ENCODE results near the gene UBQLN4. TPM values are rescaled to one million over a fixed set of nuclear protein-coding genes. Genes with fewer than 3 reads are reported as not detected.

Gene UBQLN4
- total RNA-seq, 1 experiment from 2014 or later, result 37.3 TPM

DNA sequence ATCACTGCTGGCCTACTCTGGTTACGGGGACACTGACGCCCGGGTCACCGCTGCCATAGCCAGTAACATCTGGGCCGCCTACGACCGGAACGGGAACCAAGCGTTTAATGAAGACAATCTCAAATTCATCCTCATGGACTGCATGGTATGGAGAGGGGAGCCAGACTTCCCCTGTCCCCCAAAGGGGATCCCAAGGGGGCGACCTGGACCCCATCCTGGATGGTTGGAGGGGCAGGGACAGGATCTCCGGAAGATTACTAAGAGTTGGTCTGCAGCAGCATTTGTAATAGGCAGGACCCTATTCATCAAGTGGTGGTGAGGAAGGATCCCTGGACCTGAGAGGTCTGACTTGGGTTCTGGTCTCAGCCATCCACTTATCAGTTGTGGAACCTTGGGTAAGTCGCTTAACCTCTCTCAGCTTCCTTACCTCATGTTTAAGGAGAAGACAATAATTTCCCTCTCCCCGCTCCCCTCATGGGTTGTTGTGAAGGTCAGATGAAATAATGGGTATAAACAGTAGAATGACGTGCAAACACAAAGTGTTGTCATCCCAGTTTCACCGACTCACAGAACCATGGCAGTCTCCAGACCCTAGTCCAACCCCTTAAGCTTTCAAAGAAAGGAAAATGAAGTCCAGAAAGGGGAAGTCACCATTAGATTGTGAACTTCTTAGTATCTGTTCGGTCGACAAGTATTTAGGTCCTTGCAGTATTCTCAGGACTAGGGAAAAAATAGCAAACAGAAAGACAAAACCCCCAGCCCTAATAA, 1.9 kb upstream of the UBQLN4 start:
- no peak for TF ChIP-seq TP53 (CRISPR knock-in tag; IDR thresholded peaks at IDR 0.05)
- TF ChIP-seq, protein P1, sequence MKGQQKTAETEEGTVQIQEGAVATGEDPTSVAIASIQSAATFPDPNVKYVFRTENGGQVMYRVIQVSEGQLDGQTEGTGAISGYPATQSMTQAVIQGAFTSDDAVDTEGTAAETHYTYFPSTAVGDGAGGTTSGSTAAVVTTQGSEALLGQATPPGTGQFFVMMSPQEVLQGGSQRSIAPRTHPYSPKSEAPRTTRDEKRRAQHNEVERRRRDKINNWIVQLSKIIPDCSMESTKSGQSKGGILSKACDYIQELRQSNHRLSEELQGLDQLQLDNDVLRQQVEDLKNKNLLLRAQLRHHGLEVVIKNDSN (CRISPR knock-in tag; IDR thresholded peaks at IDR 0.05), result no peak
- TF ChIP-seq RELA (CRISPR knock-in tag; IDR thresholded peaks at IDR 0.05; ENCODE audit: borderline replicate concordance), result no peak
- TF ChIP-seq, protein P2, sequence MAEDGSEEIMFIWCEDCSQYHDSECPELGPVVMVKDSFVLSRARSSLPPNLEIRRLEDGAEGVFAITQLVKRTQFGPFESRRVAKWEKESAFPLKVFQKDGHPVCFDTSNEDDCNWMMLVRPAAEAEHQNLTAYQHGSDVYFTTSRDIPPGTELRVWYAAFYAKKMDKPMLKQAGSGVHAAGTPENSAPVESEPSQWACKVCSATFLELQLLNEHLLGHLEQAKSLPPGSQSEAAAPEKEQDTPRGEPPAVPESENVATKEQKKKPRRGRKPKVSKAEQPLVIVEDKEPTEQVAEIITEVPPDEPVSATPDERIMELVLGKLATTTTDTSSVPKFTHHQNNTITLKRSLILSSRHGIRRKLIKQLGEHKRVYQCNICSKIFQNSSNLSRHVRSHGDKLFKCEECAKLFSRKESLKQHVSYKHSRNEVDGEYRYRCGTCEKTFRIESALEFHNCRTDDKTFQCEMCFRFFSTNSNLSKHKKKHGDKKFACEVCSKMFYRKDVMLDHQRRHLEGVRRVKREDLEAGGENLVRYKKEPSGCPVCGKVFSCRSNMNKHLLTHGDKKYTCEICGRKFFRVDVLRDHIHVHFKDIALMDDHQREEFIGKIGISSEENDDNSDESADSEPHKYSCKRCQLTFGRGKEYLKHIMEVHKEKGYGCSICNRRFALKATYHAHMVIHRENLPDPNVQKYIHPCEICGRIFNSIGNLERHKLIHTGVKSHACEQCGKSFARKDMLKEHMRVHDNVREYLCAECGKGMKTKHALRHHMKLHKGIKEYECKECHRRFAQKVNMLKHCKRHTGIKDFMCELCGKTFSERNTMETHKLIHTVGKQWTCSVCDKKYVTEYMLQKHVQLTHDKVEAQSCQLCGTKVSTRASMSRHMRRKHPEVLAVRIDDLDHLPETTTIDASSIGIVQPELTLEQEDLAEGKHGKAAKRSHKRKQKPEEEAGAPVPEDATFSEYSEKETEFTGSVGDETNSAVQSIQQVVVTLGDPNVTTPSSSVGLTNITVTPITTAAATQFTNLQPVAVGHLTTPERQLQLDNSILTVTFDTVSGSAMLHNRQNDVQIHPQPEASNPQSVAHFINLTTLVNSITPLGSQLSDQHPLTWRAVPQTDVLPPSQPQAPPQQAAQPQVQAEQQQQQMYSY (CRISPR knock-in tag; IDR thresholded peaks at IDR 0.05), result no peak
- Mint-ChIP-seq H3K4me3 (peak overlapping the region; percentile 92), H3K4me1 (peaks cover 15% of the 10 kb centered on the region), H3K27ac (no peak overlapping the region), H3K9me3 (no peaks in the 10 kb centered on the region), H3K27me3 (ENCODE audit: low read depth) (no peaks in the 10 kb centered on the region), H3K36me3 (peaks cover 10% of the 10 kb centered on the region)
- CTCF ChIA-PET, result no interaction called here
- POLR2A ChIA-PET, result no interaction called here
- ATAC-seq (no peak), DNase-seq (ENCODE audit: low spot score) (no peak)

DNA sequence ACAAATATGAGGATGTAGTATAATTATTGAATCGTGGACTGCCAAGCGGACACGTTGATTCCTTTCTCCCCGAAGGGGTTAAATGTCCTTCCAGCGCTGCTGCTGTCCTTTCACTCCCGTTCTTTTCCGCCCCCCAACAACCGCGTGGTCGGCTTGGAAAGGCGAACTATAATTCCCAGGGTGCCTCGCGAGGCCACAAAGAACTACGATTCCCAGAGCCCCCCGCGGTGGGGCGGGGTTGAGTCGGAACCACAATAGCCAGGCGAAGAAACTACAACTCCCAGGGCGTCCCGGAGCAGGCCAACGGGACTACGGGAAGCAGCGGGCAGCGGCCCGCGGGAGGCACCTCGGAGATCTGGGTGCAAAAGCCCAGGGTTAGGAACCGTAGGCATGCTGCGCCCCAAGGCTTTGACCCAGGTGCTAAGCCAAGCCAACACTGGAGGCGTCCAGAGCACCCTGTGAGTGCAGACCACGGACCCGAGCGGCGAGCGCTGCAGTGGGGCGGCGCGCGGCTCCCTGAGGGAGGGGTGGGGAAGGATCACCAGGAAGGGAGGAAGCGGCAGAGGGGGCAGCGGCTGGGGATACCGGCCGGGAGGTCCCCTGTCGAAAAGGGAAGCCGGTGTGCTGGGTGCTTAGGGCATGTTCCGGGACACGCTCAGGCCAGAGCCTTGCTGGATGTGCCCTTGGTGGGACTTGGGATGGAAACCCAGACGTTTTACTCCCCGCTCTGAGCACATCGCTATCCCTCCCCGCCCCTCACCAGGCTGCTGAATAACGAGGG, 1.1 kb upstream of the UBQLN4 start, which contains the start of gene LAMTOR2:
LAMTOR2 (plus strand) TSS at position 283 of the 781 bp plus-strand sequence; CDS start at position 391, 108 bp downstream.
- peak within 1 kb of the TSS; percentile 98 for H3K4me3 Mint-ChIP-seq
- ATAC-seq, result peak; percentile 69
- CTCF ChIA-PET, result interaction anchor here (0.8 to 7.0 kb wide), 9 partner anchors 12 to 84 kb away, joined by 3 to 52 read pairs (median 10); partner anchors contain the start of genes ARHGEF2 and MEX3A
- H3K27ac Mint-ChIP-seq, result peak within 1 kb of the TSS; percentile 97
- H3K27me3 Mint-ChIP-seq (ENCODE audit: low read depth), result no peaks in the 10 kb centered on the region
- POLR2A ChIA-PET, result interaction anchor here (1.4 kb wide), 1 partner anchor 20 kb away, joined by 3 read pairs; no protein-coding TSS in a partner anchor
- peaks cover 15% of the 10 kb centered on the region for H3K4me1 Mint-ChIP-seq
- peaks cover 15% of the 10 kb centered on the region for H3K36me3 Mint-ChIP-seq
- H3K9me3 Mint-ChIP-seq, result no peaks in the 10 kb centered on the region
- peak; percentile 99 for DNase-seq (ENCODE audit: low spot score)
- TF ChIP-seq MXD4 (CRISPR knock-in tag; IDR thresholded peaks at IDR 0.05; ENCODE audit: borderline replicate concordance) (no peak), PRRX2 (CRISPR knock-in tag; IDR thresholded peaks at IDR 0.05) (no peak), TCF7 (CRISPR knock-in tag; IDR thresholded peaks at IDR 0.05; ENCODE audit: low read depth) (no peak), ETV6 (CRISPR knock-in tag; IDR thresholded peaks at IDR 0.05) (0 out of 2 replicates have a peak, but pooled peaks have one; percentile 14), ZNF121 (CRISPR knock-in tag; IDR thresholded peaks at IDR 0.05) (no peak), SOX15 (CRISPR knock-in tag; IDR thresholded peaks at IDR 0.05) (no peak), ESRRA (CRISPR knock-in tag; IDR thresholded peaks at IDR 0.05; ENCODE audit: borderline replicate concordance) (no peak), MYBL2 (CRISPR knock-in tag; IDR thresholded peaks at IDR 0.05) (no peak), ZNF138 (CRISPR knock-in tag; conservative IDR thresholded peaks at IDR 0.05) (no peak), NFE2L1 (CRISPR knock-in tag; IDR thresholded peaks at IDR 0.05) (no peak), ZNF396 (CRISPR knock-in tag; IDR thresholded peaks at IDR 0.05; ENCODE audit: borderline replicate concordance) (no peak), KAT7 (CRISPR knock-in tag; IDR thresholded peaks at IDR 0.05; ENCODE audit: borderline replicate concordance) (no peak)
- TF ChIP-seq, protein P3, sequence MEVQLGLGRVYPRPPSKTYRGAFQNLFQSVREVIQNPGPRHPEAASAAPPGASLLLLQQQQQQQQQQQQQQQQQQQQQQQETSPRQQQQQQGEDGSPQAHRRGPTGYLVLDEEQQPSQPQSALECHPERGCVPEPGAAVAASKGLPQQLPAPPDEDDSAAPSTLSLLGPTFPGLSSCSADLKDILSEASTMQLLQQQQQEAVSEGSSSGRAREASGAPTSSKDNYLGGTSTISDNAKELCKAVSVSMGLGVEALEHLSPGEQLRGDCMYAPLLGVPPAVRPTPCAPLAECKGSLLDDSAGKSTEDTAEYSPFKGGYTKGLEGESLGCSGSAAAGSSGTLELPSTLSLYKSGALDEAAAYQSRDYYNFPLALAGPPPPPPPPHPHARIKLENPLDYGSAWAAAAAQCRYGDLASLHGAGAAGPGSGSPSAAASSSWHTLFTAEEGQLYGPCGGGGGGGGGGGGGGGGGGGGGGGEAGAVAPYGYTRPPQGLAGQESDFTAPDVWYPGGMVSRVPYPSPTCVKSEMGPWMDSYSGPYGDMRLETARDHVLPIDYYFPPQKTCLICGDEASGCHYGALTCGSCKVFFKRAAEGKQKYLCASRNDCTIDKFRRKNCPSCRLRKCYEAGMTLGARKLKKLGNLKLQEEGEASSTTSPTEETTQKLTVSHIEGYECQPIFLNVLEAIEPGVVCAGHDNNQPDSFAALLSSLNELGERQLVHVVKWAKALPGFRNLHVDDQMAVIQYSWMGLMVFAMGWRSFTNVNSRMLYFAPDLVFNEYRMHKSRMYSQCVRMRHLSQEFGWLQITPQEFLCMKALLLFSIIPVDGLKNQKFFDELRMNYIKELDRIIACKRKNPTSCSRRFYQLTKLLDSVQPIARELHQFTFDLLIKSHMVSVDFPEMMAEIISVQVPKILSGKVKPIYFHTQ (CRISPR knock-in tag; IDR thresholded peaks at IDR 0.05), result no peak
- TF ChIP-seq, protein P4, sequence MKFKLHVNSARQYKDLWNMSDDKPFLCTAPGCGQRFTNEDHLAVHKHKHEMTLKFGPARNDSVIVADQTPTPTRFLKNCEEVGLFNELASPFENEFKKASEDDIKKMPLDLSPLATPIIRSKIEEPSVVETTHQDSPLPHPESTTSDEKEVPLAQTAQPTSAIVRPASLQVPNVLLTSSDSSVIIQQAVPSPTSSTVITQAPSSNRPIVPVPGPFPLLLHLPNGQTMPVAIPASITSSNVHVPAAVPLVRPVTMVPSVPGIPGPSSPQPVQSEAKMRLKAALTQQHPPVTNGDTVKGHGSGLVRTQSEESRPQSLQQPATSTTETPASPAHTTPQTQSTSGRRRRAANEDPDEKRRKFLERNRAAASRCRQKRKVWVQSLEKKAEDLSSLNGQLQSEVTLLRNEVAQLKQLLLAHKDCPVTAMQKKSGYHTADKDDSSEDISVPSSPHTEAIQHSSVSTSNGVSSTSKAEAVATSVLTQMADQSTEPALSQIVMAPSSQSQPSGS (CRISPR knock-in tag; IDR thresholded peaks at IDR 0.05; ENCODE audit: borderline replicate concordance, low read depth), result no peak
- TF ChIP-seq, protein P5, sequence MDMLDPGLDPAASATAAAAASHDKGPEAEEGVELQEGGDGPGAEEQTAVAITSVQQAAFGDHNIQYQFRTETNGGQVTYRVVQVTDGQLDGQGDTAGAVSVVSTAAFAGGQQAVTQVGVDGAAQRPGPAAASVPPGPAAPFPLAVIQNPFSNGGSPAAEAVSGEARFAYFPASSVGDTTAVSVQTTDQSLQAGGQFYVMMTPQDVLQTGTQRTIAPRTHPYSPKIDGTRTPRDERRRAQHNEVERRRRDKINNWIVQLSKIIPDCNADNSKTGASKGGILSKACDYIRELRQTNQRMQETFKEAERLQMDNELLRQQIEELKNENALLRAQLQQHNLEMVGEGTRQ (CRISPR knock-in tag; IDR thresholded peaks at IDR 0.05), result peak; percentile 67
- TF ChIP-seq, protein P6, sequence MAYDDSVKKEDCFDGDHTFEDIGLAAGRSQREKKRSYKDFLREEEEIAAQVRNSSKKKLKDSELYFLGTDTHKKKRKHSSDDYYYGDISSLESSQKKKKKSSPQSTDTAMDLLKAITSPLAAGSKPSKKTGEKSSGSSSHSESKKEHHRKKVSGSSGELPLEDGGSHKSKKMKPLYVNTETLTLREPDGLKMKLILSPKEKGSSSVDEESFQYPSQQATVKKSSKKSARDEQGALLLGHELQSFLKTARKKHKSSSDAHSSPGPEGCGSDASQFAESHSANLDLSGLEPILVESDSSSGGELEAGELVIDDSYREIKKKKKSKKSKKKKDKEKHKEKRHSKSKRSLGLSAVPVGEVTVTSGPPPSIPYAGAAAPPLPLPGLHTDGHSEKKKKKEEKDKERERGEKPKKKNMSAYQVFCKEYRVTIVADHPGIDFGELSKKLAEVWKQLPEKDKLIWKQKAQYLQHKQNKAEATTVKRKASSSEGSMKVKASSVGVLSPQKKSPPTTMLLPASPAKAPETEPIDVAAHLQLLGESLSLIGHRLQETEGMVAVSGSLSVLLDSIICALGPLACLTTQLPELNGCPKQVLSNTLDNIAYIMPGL (CRISPR knock-in tag; IDR thresholded peaks at IDR 0.05), result 0 out of 2 replicates have a peak, but pooled peaks have one; percentile 42

Measured in WTC11 (cell line).